ENCODE results near the gene PRCP.

The PRCP gene

GRCh38 chr11:82889133-82890001 lies 10.9 kb downstream of the PRCP start:
- TF ChIP-seq ZFX (IDR thresholded peaks at IDR 0.05) (no peak), CTCF (conservative IDR thresholded peaks at IDR 0.05) (no peak)
- no peak overlapping the region for H3K27ac ChIP-seq

DNA sequence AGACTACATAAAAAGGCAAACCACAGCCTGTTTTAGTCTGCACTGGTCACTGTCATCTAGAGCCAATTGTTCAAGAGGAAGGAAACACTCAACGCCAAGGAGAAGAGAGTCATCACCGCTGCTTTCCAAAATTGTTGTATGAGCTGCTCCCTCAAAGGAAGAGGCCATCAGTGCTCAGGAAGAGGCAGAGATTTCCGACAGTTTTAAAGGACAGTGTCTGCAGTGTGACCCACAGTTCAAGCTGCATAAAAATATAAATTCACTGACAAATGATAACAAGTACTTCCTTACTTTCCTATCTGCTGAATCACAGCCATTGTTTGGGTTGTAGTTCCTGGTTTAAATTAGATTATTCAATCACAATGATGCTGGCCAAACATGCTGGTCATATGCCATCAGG lies 16.4 kb downstream of the PRCP start:
- no peak overlapping the region; the same call in 1 of the 2 replicates for H3K27ac ChIP-seq
- no peak for TF ChIP-seq ZFX (IDR thresholded peaks at IDR 0.05)
- TF ChIP-seq CTCF (conservative IDR thresholded peaks at IDR 0.05), result no peak

- TF ChIP-seq ZFX (IDR thresholded peaks at IDR 0.05) (no peak), CTCF (conservative IDR thresholded peaks at IDR 0.05) (no peak)
Observed at GRCh38 chr11:82874646-82875523, 25.3 kb downstream of the PRCP start.

DNA sequence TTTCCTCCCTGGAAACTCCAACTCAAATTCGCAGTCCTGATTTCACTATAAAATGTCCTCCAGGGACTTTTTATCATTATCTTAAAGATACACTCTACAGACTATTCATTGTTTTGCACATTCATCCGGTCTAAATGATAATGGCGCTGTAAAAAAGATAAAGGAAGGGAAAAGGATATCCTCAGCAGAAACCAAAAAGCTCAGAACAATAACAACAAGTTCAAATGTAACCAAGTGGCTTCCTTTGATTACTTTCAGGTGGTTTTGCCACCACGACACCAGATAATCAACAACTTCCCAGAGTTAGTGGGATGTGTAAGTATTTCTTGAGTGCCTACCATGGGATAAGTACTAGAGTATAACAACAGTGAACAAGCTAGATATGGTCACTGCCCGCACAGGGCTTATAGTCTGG lies 26.3 kb downstream of the PRCP start:
- no peak for TF ChIP-seq CTCF (conservative IDR thresholded peaks at IDR 0.05)
- TF ChIP-seq ZFX (IDR thresholded peaks at IDR 0.05), result no peak
- no peak overlapping the region for H3K27ac ChIP-seq

More at GRCh38 chr11:82874646-82875523, 25.3 kb downstream of the PRCP start:
- no peak overlapping the region; the same call in 1 of the 2 replicates for H3K27ac ChIP-seq

DNA sequence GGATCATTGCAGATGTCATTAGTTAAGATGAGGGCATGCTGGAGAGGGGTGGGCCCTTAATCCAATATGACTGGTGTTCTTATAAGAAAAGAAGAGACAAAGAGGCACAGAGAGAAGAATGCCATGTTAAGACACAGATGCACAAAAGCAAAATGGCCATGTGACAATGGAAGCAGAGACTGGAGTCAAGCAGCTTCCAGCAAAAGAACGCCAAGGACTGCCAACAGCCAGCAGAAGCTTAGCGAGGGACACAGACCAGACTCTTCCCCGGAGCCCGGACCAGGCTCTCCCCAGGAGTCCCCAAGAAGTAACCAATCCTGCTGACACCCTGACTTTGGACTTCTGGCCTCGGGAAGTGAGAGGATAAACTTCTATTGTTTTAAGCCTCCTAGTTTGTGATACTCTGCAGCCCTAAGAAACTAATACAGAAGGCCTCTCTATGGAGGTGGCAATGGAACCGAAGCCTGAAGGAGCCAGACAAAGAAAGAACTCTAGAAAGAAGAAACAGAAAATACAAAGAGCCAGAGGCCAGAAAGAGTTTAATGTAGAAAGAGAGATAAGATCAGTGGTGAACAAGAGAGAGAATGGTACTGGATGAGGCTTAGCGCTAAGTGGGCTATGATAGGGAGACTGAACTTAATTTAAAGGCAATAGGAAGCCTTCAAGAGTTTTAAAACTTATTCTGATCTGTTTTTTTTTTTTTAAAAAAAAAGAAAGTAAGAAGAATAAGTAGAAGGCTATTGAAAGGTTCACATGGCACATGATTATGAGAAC lies 27.7 kb downstream of the PRCP start:
- TF ChIP-seq CTCF (conservative IDR thresholded peaks at IDR 0.05), result no peak
- no peak for TF ChIP-seq ZFX (IDR thresholded peaks at IDR 0.05)
- no peak overlapping the region for H3K27ac ChIP-seq

DNA sequence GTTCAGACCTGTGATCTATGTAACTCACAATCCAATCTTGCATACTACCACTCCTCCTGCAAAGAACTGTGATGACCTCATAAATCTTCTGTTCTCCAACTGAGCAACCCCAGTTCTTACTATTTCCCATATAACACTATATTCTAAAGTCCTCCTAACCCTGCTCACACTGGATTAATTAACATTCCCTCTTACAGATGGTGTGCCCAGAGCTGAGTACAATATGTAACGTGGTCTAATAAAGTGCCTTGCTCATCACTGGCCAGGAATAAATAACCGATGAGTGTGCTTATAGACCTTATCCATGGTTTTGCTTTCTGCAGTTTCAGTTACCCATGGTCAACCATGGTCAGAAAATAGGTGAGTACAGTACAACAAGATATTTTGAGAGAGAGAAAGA lies 28.6 kb downstream of the PRCP start:
- no peak overlapping the region for H3K27ac ChIP-seq

More for the DNA sequence above, 28.6 kb downstream of the PRCP start:
- TF ChIP-seq ZFX (IDR thresholded peaks at IDR 0.05) (no peak), CTCF (conservative IDR thresholded peaks at IDR 0.05) (no peak)
